Stimulated activated CD8-positive, alpha-beta memory T cell treated with anti-CD3 and anti-CD28 coated beads, Interleukin-7, amount 100 ng/mL, for 1 hour (primary cell): ENCODE results near the gene ACOXL.
"Not testable (repeated sequence)": the region's sequence is repeated elsewhere in the genome, so short reads cannot be mapped to it uniquely, and the experiment has no call there.

Experiments used
- DNase-seq, 2 donors: peaks; one replicate each; pipeline ENCODE4 v3.0.0-alpha.2; 2020; ENCODE audit warnings: low read depth in 2 of 2

The ACOXL gene

GRCh38 chr2:110925479-110925878 lies 193.1 kb downstream of the ACOXL start:
- DNase-seq: no peak

- DNase-seq: no peak
Observed at GRCh38 chr2:110927526-110927925, 195.2 kb downstream of the ACOXL start.

- no peak for DNase-seq
Observed at GRCh38 chr2:110929528-110929927, 197.2 kb downstream of the ACOXL start.

- no peak for DNase-seq
Observed at GRCh38 chr2:110931648-110932047, 199.3 kb downstream of the ACOXL start.

GRCh38 chr2:110933420-110933819 lies 201.0 kb downstream of the ACOXL start:
- no peak for DNase-seq

GRCh38 chr2:110934948-110935347 lies 202.6 kb downstream of the ACOXL start:
- no peak for DNase-seq

GRCh38 chr2:110940376-110940910 lies 208.1 kb downstream of the ACOXL start:
- DNase-seq: no peak

GRCh38 chr2:110941226-110941625 lies 208.9 kb downstream of the ACOXL start:
- DNase-seq: no peak

GRCh38 chr2:110943070-110943634 lies 210.8 kb downstream of the ACOXL start:
- DNase-seq: no peak

GRCh38 chr2:110946902-110947301 lies 214.5 kb downstream of the ACOXL start:
- no peak for DNase-seq

GRCh38 chr2:110948027-110948674 lies 215.8 kb downstream of the ACOXL start:
- no peak for DNase-seq

- no peak for DNase-seq
Observed at GRCh38 chr2:110950281-110950680, 217.9 kb downstream of the ACOXL start.

GRCh38 chr2:110955045-110955444 lies 222.7 kb downstream of the ACOXL start:
- DNase-seq: no peak

GRCh38 chr2:110955556-110955955 lies 223.2 kb downstream of the ACOXL start:
- no peak for DNase-seq

GRCh38 chr2:110957293-110957692 lies 224.9 kb downstream of the ACOXL start:
- no peak for DNase-seq

- no peak for DNase-seq
Observed at GRCh38 chr2:110958346-110959119, 226.2 kb downstream of the ACOXL start.

GRCh38 chr2:110959198-110959597 lies 226.8 kb downstream of the ACOXL start:
- DNase-seq: no peak

- DNase-seq: no peak
Observed at GRCh38 chr2:110960281-110960680, 227.9 kb downstream of the ACOXL start.

- no peak for DNase-seq
Observed at GRCh38 chr2:110960954-110961353, 228.6 kb downstream of the ACOXL start.

GRCh38 chr2:110961643-110962042 lies 229.3 kb downstream of the ACOXL start:
- DNase-seq: not testable (repeated sequence)

- no peak for DNase-seq
Observed at GRCh38 chr2:110969696-110970095, 237.3 kb downstream of the ACOXL start.

GRCh38 chr2:110970201-110970600 lies 237.8 kb downstream of the ACOXL start:
- no peak for DNase-seq

- no peak for DNase-seq
Observed at GRCh38 chr2:110971811-110972210, 239.4 kb downstream of the ACOXL start.
